HG03378 (cell line): ENCODE data around the gene SERPINB5.
"Not testable (repeated sequence)": the region's sequence is repeated elsewhere in the genome, so short reads cannot be mapped to it uniquely, and the experiment has no call there.

Source experiments
- ATAC-seq: cut with Tn5 transposase; IDR thresholded peaks from one replicate; pipeline ENCODE4 v1.9.1; 2021; ENCODE audit warnings: mild to moderate bottlenecking, moderate library complexity; ENCODE audit not compliant: unreplicated experiment

Gene SERPINB5, protein sequence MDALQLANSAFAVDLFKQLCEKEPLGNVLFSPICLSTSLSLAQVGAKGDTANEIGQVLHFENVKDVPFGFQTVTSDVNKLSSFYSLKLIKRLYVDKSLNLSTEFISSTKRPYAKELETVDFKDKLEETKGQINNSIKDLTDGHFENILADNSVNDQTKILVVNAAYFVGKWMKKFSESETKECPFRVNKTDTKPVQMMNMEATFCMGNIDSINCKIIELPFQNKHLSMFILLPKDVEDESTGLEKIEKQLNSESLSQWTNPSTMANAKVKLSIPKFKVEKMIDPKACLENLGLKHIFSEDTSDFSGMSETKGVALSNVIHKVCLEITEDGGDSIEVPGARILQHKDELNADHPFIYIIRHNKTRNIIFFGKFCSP

DNA sequence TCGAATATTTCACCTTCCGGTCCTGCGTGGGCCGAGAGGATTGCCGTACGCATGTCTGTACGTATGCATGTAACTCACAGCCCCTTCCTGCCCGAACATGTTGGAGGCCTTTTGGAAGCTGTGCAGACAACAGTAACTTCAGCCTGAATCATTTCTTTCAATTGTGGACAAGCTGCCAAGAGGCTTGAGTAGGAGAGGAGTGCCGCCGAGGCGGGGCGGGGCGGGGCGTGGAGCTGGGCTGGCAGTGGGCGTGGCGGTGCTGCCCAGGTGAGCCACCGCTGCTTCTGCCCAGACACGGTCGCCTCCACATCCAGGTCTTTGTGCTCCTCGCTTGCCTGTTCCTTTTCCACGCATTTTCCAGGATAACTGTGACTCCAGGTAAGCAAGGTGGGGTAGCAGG, at the start of gene SERPINB5:
Gene SERPINB5, plus strand, starts transcription at position 291 of the 400 bp plus-strand sequence. CDS start 7,471 bp downstream, outside the sequence.
- no peak for ATAC-seq

DNA sequence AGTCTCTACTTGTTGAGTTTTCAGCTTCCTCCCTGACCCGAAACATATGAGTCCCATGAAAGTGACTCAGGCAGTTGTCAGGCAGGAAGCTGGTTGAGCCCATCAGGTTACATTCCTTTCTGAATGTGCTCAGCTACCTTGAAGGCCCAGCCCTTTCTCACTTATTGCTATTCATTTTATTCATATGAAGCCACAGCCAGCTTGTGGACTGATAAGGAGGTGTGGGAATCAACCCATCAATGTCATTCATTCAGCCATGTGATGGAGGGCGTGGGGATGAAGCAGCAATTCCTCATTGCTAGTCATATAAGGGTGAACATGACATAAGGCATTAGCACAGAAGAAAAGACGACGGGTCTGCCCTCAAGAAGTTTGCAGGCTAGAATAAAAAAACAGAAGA, 49.2 kb upstream of the SERPINB5 start:
- no peak for ATAC-seq

DNA sequence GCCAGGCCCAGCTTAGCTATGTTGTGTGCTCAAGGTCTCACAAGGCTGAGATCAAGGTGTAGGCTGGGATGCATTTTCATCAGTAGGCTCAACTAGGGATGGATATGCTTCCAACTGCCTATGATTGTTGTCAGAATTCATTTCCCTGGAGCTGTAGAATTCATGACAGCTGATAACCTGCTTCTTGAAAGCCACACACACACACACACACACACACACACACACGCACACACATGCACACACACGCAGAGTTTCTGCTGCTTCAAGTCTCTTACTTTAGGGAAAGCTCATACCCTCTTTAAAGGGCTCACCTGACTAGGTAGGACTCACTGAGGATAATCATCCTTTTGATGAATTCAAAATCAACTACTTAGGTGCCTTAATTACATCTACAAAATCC, 46.2 kb upstream of the SERPINB5 start:
- no peak for ATAC-seq

DNA sequence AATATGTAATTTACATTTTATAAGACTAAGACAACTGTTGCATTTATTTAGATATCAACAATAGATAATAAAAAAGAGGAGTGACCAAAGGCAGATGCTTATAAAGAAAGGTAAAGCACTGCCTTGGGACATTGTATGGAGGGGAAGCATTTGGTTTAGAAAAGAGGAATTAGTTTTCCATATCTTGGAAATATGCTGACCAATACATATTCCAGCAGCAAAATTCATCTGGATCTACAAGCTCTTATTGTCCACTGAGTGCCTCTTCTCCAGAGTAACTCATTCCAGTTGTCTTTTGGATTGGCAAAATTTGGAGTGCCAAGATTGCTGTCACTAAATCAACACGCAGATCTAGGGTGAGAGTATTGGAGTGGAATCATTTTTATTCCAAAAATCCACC, 45.6 kb upstream of the SERPINB5 start:
- no peak for ATAC-seq

DNA sequence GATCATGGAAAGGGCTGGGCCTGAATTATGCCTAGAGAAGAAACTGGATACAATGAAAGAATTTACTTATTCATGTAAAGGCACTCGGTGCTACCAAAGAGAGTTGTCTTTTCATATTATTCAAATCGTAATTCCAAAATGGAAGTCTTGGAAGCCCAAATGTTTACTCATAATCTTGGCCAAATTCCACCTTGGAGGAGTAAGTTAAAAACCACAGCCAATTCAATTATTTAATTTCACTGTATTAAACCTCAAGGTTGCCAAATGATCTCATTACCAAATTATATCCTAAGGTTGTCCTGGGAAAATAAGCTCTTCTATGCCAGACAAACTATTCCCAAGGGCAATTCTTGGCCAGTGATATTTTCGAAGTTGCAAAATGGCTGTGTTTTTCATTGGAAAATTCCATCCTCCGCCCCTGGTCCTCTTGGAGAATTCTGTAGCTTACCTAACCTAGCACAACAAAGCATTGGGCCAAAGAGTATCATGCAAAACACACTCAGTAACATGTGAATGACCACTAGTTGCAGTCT, 43.4 kb upstream of the SERPINB5 start:
- ATAC-seq = no peak

DNA sequence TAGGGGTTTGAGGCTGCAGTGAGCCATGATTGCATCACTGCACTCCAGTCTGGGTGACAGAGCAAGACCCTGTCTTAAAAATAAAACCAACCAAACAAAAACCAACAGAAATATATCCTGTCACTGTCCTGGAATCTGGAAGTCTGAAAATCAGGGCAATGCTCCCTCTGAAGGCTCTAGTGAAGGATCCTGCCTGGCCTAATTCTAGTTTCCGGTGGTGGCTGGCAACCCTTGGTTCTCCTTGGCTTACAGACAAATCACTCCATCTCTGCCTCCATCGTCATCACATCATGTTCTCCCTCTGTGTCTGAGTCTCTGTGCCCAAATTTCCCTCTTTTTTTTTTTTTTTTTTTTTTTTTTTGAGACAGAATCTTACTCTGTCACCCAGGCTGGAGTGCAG, 38.6 kb upstream of the SERPINB5 start:
- no peak for ATAC-seq

DNA sequence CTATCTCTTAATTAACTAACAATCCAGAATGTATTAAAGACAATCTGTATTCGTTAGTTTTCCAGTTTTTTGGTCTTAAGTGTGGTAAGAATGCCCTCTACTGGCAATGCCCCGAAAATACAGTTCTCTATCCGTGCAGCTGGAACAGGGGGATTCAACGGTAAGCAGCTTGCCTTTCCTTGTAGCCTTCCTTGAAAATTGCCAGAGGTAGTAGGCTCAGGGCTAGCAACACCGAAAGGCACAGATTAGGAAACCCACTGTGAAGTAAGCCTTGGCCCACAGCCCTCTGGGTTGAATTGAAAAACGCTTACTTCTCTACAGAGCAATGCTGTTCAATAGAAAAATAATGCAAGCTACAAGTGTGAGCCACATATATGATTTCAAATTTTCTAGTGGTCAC, 37.4 kb upstream of the SERPINB5 start:
- peak; percentile 58 for ATAC-seq

DNA sequence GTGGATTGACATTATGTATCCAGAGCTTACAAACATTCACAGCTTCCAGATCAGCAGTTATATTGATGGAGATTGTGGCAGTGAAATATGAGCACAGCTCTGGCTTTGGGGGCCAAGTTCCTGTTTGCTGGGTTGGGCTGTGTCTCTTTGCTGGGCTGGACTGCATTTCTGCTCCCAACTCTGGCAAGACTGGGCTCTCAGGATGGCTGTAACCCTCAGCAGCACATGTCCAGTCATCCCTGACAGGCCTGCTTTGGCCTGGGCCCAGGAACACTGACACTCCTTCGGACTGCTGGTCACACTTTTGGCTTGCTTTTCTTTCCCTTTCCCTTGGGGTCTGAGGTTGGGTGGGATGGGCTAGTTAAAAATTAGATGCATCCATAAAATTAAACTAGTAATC, 36.5 kb upstream of the SERPINB5 start:
- no peak for ATAC-seq

DNA sequence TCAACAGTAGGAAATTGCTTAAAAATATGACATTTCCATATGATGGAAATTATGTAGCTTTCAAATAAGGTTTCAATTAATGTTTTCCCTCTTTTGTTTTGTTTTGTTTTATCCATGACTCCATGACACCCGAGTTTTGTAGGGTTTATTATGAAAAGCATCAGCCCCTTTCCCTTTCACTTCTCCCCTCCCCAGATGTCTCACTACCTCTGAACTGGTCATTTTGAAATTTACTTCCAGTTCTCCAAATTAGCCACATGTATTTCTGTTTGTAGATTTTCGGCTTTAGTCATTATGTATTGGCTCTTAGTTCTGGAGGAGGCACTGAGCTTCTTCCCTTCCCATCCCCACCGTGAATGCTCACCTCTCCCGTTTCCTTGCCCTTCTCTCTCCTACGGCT, 35.9 kb upstream of the SERPINB5 start:
- ATAC-seq = no peak

DNA sequence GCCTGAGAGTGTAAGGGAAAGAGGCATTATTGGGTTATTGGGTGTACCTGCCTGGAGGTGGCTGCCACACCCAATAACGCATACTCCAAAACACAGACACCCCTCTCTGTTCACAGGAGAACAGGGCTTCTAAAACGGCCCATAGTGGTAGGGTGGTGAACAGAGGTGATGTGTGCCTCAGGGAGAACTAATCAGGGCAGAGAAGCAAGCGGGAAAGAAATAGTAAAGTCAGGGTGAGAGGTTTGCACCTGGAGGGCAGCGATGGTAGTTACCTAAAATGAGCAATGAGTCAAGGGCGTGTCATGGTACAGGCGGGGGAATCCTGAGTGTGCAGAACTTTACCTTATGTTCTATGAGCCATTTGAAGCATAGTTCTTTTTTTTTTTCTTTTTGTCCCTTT, 32.9 kb upstream of the SERPINB5 start:
- ATAC-seq = no peak

DNA sequence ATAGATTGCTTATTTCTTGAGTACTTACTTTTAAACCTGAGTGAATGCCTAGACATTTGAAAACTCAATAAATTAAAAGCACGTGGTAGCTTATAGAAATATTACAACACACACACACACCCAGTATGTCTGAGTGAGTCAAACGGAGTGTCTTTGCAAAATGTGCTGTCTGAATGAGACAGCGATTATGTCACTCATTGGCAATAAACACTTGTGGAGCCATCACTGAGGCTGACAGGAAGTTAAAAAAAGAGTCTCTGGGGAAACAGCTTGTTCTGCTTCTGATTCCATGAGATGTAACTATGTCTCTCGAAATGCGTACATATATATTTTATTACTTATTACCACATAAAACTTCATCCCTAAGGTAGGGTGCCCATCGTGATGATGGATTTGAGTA, 32.2 kb upstream of the SERPINB5 start:
- peak; percentile 82 for ATAC-seq

DNA sequence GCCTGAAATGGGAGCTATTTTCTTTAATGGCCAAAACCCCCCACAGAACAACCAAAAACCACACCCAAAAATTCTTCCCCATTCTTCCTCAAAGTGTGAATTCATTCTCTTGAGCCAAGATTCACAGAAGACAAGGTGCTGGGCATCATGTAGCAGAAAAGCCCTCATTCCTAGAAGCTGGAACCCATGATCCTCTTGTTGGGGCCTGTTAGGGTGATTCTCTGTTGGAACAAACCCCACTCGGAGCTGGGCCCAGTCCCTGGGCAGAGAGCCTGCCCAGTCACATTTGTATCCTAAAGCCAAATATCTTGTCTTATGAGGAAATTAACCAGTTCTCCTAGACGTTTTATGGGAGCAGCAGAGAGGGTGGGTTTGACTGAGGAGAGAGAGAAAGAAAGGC, 31.7 kb upstream of the SERPINB5 start:
- ATAC-seq = no peak

DNA sequence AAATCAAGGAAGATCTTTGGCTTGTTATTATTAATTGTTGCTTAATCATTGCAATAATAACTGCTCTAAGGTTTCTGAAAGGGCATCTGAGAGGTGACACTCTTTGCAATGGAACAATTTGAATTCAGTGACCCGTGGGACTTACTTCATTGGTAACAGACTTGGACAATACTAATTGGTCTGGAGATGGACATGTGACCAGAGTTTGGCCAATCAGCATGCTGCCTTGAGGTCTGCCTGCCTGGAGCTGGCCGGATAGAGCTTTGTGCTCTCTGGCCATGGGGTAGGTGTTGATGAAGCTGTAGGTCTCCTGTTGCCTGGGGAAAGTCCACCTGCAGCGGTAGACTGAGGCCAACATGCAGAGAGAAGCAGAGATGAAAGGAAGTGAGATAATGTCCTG, 30.5 kb upstream of the SERPINB5 start:
- ATAC-seq = no peak

DNA sequence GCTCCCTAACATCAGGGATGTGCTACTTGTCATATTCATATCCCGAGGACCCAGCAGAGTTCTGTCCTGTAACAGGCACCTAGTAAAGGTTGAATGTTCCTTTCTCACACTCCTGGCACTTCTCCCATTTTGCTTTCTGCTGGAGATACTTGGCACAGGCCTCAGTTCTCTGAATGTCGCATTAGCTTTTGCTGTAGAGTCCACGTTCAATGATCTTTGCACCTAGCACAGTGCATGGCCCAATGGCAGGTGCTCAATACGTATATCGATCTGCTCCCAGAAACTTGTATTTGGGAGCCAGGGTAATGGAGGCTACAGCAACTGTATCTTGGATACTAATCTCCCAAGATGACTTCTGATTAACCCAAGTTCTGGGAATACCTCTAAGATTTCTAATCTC, 29.7 kb upstream of the SERPINB5 start:
- ATAC-seq = no peak

DNA sequence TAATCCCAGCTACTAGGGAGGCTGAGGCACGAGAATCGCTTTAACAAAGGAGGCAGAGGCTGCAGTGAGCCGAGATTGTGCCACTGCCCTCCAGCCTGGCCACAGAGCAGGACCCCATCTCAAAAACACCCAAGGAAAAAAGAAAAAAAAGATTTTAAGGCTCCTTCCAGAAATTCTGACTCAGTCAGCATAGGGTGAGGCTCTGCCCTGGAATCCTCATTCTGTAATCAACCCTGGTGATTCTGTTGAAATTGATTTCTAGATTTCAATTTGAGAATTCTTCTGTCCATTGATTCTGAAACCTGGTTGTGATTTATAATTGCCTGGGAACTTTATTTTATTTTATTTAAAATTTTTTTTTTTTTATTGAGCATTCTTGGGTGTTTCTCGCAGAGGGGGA, 27.3 kb upstream of the SERPINB5 start:
- ATAC-seq = no peak

DNA sequence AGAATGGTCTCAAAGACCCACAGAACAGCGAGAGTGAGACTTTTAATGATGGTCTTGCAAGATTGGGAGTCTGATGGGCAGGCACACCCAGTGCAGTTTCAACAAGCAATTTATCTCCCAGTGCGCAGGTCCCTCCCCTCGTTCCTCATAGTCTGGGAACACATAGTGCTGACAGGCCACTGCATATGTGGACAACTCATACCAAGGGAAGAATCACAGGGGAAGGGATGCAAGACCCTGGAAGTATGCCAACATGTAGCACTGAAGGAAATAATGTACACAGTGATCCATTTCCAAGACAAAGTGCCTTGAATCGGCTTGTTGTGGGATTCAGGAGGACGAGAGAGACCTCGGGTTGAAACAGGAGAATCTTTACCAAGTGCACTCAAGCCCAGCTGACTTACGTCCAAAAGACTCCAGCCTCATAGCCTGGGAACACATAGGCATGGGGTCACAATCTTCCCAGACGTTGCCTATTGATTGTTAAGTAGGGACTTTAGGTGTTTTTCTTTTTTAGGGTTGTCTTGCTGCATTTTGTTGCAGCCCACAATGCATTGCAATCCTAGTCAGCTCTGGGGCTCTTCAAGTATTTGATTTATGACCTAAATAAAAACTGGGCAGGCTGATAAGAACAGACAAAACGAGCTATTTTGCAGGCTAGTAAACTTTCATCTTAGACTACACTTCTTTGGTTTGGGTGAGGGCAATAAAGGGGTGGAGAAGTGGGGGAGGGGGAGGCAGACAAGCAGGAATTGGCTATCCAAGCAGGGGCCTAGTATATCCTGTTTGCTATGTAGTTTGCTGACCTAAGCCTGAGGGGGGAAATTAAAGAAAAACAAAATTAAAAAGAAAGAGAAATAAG, 24.7 kb upstream of the SERPINB5 start:
- ATAC-seq = no peak

DNA sequence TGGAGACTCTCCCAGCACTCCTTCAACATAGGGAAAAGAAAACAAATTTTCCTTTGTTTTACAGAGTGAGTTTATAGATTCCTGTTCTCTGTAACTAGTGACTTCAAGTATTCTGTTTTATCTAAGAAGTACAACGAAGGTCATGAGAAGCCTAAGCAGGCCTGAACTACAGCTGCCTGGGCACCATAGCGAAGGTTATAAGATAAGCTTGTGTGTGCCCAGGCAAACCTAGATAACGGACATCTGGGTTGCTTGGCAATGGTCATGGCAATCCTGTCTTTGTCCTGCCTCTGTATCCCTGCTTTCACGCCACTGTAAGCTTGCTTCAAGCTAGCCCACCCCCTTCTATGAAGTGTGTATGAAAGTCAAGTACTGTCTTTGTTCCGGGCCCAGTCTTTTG, 24.0 kb upstream of the SERPINB5 start:
- ATAC-seq = not testable (repeated sequence)

DNA sequence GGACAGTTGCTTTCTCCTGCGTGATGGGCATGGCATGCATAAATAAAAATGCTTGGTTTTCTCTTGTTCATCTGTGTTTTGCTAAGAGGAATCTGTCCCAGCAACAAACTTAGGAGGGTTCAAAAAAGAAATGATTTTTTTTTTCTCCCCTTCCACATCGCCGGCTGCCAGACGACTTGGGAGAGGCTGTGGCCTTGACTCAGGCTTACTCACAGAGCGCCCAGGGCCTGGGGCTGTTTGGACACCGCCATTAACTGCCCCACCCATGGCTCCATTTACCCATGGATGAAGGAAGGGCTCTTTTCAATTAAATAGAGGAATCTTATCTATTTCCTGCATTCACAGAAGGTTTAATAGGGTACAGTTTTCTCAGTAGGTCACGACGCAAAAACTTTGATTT, 22.3 kb upstream of the SERPINB5 start:
- ATAC-seq = no peak

DNA sequence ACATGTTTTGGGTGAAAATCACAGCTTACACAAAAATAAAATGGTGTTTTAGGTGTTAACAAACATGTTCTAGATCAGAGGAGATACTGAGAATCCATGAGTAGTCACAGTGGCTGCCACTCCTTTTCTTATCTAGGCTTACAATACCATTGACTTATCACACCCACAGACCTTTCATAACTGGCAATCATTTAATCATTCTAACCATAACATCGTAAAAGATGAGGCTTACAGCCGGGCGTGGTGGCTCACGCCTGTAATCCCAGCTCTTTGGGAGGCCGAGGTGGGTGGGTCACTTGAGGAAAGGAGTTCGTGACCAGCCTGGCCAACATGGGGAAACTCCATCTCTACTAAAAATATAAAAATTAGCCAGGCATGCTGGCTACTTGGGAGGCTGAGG, 18.8 kb upstream of the SERPINB5 start:
- ATAC-seq = no peak

DNA sequence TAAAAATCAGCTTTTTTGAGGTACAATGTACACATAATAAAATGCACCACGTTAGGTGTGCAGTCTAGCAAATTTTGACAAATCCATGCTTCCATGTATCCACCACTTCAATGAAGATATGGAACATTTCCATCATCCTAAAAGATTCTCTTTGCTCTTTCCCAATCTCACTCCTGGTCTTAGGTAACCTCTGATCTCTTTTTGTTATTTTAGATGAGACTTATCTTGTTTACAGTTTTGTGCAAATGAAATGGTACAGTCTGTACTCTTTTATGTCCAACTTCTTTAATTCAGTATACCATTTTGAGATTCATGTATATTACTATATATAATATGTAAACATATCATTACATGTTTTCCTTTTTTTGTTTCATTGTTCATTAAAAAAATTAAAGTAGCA, 16.3 kb upstream of the SERPINB5 start:
- ATAC-seq = no peak

DNA sequence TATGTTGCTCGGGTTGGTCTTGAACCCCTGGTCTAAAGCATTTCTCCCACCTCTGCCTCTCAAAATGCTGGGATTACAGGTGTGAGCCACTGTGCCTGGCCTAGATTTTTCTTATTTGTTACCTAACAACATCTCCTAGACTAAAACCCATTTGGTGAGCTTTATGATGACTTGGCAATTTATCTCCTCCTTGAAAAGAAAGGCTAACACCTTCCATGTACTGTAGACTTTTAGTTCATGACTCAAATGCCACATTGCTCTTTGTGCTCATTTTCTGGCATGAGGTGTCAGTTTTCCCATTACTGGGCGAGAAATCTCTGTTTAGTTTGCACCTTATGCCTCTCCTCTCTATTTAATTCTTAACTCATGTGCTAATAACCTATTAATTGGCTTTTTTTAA, 12.3 kb upstream of the SERPINB5 start:
- no peak for ATAC-seq

DNA sequence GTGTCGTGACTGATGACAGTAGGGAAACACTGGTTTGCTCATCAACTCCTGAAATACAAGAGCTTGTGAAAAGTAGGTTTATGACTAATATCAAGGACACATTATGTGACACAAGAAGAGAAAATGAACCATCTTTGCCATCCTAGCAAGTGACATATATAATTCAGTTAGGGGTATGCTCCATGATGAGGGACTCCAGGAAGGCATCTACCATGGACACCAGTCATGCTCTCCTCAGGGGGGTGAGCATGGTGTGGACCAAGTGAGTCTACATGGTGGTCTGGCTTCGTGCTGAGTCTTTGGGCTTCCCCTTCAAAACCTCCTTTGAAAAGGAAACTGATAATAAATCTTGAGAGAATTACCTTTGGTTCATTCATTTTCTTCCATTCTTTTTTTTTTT, 11.7 kb upstream of the SERPINB5 start:
- ATAC-seq = no peak
